Esophagus squamous epithelium (tissue), 5 donors: ENCODE measurements around the gene FARP2. TPM values are rescaled to one million over a fixed set of nuclear protein-coding genes. Genes with fewer than 3 reads are reported as not detected.
A peak's percentile ranks its signal among the peaks of the same experiment; 100 is the strongest.

Experiments used
- DNase-seq: peaks from one replicate; lab custom pipeline; 2025; lab: John Stamatoyannopoulos, UW
- H3K27ac ChIP-seq, 4 donors: fragments of 200-600 bp; sonication (generic); one replicate each; pipeline ENCODE4 v1.5.1; 2016 to 2019; ENCODE audit warnings: mild to moderate bottlenecking in 1 of 4
- H3K27me3 ChIP-seq, 4 donors: fragments of 200-600 bp; sonication (generic); 1 replicate in 3 of 4; 2 replicates in 1 of 4; pipeline versions ENCODE4 v1.5.1 to v1.6.0; 2017 to 2021; ENCODE audit warnings: antibody characterized with exemption in 1 of 4
- H3K36me3 ChIP-seq, 3 donors: fragments of 200-600 bp; sonication (generic); one replicate each; pipeline ENCODE4 v1.5.1; 2016 to 2019
- H3K4me1 ChIP-seq, 3 donors: fragments of 200-600 bp; sonication (generic); one replicate each; pipeline ENCODE4 v1.5.1; 2017 to 2019
- H3K4me3 ChIP-seq, 4 donors: fragments of 200-600 bp; sonication (generic); 1 replicate in 3 of 4; 2 replicates in 1 of 4; pipeline ENCODE4 v1.5.1; 2016 to 2019; ENCODE audit warnings: mild to moderate bottlenecking in 2 of 4, moderate library complexity in 1 of 4
- H3K9me3 ChIP-seq, 3 donors: fragments of 200-600 bp; sonication (generic); one replicate each; pipeline ENCODE4 v1.5.1; 2016 to 2019
- CTCF ChIP-seq, 6 experiments: fragments of 450-650 bp in 4 of 6; fragments of 200-600 bp in 2 of 6; sonication (generic) in 2 of 6; IDR thresholded peaks; one replicate each; pipeline ENCODE4 v1.5.1; 2016 to 2019; ENCODE audit warnings: antibody characterized with exemption in 6 of 6, mild to moderate bottlenecking in 4 of 6, moderate library complexity in 4 of 6
- POLR2A ChIP-seq, 4 donors: fragments of 450-650 bp; IDR thresholded peaks; one replicate each; pipeline ENCODE4 v1.6.1; 2017; ENCODE audit warnings: antibody characterized with exemption in 4 of 4, mild to moderate bottlenecking in 4 of 4, moderate library complexity in 3 of 4
- WGBS, 2 donors: methylation state at CpG; one replicate each; pipeline ENCODE4 v1.1.5; 2018; 5-methylcytosine and 5-hydroxymethylcytosine counted together
- intact Hi-C: fragments of 100-400 bp; cut with DNase I; formaldehyde crosslinking; loops from one replicate; pipeline ENCODE4 v1.15.0; 2022
- total RNA-seq, 4 donors: library from RNA; depleted of rRNA; stranded (reverse); fragments of >200 nt; gene quantifications; one replicate each; pipeline ENCODE4 v1.1.0, GENCODE V29; 2016
- donor health status: DM: yes; HTN: yes; CAD: no.

The FARP2 gene
- total RNA-seq, 4 donors from 2014 or later: 20.8 to 41.8 (median 37.1) TPM

- peak in 2 of 6 experiments; percentile 5 to 20 for TF ChIP-seq CTCF (IDR thresholded peaks at IDR 0.05)
- TF ChIP-seq POLR2A (IDR thresholded peaks at IDR 0.05): no peak
- 4 to 5% methylated on average over 15 to 16 of the region's 38 CpGs for WGBS, 2 donors
- Histone ChIP-seq H3K4me3 (peak overlapping the region; percentile 70 to 93 (median 85)), H3K27me3 (no peaks in the 10 kb centered on the region), H3K36me3 (peaks cover 0 to 2% (median 0%) of the 10 kb centered on the region in 3 donors), H3K9me3 (no peaks in the 10 kb centered on the region), H3K4me1 (peaks cover 14 to 79% (median 29%) of the 10 kb centered on the region in 3 donors), H3K27ac (peak overlapping the region; percentile 95 to 100 (median 100))
- intact Hi-C loops: no loop called here
- DNase-seq: no peak
These were observed 41.6 kb upstream of the FARP2 start for GRCh38 chr2:241314226-241315092.

- intact Hi-C loops: no loop called here
- H3K27me3 ChIP-seq: no peaks in the 10 kb centered on the region
- peaks cover 0 to 5% (median 0%) of the 10 kb centered on the region in 3 donors for H3K36me3 ChIP-seq
- peak within 1 kb of the TSS; percentile 95 to 100 (median 100) for H3K27ac ChIP-seq
- DNase-seq: peak; percentile 94
- 0 to 1% methylated on average over 21 to 23 of the region's 73 CpGs for WGBS, 2 donors
- TF ChIP-seq CTCF (IDR thresholded peaks at IDR 0.05): peak in 1 of 6 experiments; percentile 2
- peak in 3 of 4 donors; percentile 6 to 87 (median 79) for TF ChIP-seq POLR2A (IDR thresholded peaks at IDR 0.05)
- peaks cover 14 to 80% (median 33%) of the 10 kb centered on the region in 3 donors for H3K4me1 ChIP-seq
- H3K4me3 ChIP-seq: peak within 1 kb of the TSS; percentile 70 to 93 (median 85)
- no peaks in the 10 kb centered on the region for H3K9me3 ChIP-seq
These were observed 40.8 kb upstream of the FARP2 start, which contains the start of gene HDLBP for GRCh38 chr2:241315093-241315878. HDLBP (minus strand) TSS chr2:241315672; CDS start chr2:241266869, 48,803 bp downstream.

- H3K4me3 ChIP-seq: peak within 1 kb of the TSS; percentile 70 to 93 (median 85)
- TF ChIP-seq CTCF (IDR thresholded peaks at IDR 0.05) (no peak), POLR2A (IDR thresholded peaks at IDR 0.05) (peak in 3 of 4 donors; percentile 62 to 90 (median 67))
- intact Hi-C loops: no loop called here
- peak; percentile 72 for DNase-seq
- no peaks in the 10 kb centered on the region for H3K9me3 ChIP-seq
- H3K4me1 ChIP-seq: peaks cover 14 to 81% (median 41%) of the 10 kb centered on the region in 3 donors
- no peaks in the 10 kb centered on the region for H3K27me3 ChIP-seq
- H3K36me3 ChIP-seq: peaks cover 0 to 5% (median 0%) of the 10 kb centered on the region in 3 donors
- H3K27ac ChIP-seq: peak within 1 kb of the TSS; percentile 95 to 100 (median 100)
- 0% methylated on average over 1 to 3 of the region's 75 CpGs for WGBS, 2 donors
These were observed 40.0 kb upstream of the FARP2 start, which contains the start of gene SEPTIN2 for GRCh38 chr2:241315879-241316631. SEPTIN2 (plus strand) TSS chr2:241315925; CDS start chr2:241324233, 8,308 bp downstream.

GRCh38 chr2:241316825-241317224 is 39.3 kb upstream of the FARP2 start:
- Histone ChIP-seq H3K4me3 (peak overlapping the region; percentile 70 to 93 (median 85)), H3K36me3 (peaks cover 0 to 5% (median 0%) of the 10 kb centered on the region in 3 donors), H3K4me1 (peaks cover 14 to 81% (median 48%) of the 10 kb centered on the region in 3 donors), H3K27ac (peak overlapping the region; percentile 95 to 100 (median 100)), H3K27me3 (no peaks in the 10 kb centered on the region), H3K9me3 (no peaks in the 10 kb centered on the region)
- TF ChIP-seq POLR2A (IDR thresholded peaks at IDR 0.05) (no peak), CTCF (IDR thresholded peaks at IDR 0.05) (no peak)
- DNase-seq: no peak
- intact Hi-C loops: no loop called here
- 0 to 5% methylated on average over 4 of the region's 4 CpGs for WGBS, 2 donors
